Kidney tubule cell (primary cell): ENCODE measurements around the gene TBC1D22A.
"Not testable (repeated sequence)": the region's sequence is repeated elsewhere in the genome, so short reads cannot be mapped to it uniquely, and the experiment has no call there.

Source experiments
- DNase-seq: peaks from one replicate; pipeline ENCODE4 v3.0.0-alpha.2; 2018; ENCODE audit warnings: low spot score

Gene TBC1D22A

DNA sequence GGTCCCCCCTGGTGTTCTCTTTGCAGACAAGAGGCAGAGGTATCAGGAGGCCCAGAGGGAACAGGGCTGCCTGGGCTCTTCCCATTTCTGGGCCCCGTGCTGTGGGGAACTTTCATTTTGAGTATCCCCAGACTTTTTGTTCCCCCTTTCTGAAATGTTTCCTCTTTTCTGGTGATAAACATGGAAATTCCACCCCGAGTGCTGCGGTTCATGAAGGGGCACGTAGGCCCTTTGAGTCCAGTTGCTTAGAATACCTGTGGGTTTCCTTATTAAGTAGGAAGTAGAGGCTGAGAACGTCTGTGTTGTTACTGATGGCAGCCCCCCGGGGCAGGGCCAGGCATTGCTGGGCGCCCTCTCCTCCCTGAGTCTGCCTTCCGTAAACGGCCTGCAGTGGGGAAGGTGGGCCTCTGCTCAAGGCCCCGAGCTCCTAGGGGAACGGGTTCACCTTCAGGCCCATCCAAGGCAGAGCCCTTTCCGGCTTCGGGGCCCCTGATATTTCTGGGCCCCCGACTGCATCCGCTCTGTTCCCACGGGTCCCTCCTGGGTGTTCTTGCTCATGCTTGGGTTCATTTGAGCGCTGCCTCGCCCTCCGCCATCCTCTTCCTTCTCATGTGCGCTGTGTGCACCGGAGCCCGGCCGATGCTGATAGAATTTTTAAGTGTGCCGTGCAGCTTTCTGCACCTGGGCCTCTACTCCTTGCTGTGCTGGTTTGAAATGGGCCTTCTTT lies 12.0 kb downstream of the TBC1D22A start:
- no peak for DNase-seq

DNA sequence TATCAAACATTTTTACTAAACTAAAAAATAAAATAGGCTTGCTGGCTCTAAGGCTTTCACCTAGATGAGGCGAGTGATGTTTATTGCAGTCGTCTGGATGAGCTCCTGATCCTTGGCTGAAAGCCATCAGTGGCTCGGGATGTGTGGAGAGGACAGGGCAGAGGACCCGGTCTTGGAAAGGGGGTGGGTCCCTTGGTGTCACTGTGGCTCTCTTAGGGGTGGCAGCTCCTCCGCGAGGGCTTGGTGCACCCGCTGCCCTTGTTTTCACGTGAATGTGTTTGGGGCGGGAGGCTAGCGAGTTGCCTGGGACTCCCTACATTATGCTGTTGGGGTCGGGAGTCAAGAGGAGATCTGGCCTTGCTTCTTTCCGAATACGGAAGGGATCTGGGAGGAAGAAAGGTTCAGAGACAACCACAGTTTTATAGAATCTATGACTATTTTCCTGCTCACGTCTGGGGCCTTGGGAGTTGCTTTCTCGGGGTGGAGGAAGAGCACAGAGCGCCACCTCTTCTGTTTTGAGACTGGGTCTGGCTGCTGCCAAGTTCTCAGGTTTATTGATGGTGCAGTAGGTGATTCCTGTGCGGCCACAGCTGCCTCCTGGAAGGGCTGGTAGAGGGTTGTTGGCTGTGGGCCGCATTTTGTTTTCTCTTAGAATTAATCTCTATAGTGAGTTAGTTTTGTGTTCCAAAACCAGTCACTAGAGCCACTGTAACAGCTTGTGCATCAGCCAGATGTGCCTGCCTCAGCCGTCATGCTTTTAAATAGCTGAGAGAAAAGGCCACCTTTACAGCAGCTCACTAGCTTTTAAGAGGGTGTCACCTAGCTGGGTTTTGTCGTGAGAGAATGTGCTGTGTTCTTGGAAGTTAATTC lies 12.8 kb downstream of the TBC1D22A start:
- no peak for DNase-seq

DNA sequence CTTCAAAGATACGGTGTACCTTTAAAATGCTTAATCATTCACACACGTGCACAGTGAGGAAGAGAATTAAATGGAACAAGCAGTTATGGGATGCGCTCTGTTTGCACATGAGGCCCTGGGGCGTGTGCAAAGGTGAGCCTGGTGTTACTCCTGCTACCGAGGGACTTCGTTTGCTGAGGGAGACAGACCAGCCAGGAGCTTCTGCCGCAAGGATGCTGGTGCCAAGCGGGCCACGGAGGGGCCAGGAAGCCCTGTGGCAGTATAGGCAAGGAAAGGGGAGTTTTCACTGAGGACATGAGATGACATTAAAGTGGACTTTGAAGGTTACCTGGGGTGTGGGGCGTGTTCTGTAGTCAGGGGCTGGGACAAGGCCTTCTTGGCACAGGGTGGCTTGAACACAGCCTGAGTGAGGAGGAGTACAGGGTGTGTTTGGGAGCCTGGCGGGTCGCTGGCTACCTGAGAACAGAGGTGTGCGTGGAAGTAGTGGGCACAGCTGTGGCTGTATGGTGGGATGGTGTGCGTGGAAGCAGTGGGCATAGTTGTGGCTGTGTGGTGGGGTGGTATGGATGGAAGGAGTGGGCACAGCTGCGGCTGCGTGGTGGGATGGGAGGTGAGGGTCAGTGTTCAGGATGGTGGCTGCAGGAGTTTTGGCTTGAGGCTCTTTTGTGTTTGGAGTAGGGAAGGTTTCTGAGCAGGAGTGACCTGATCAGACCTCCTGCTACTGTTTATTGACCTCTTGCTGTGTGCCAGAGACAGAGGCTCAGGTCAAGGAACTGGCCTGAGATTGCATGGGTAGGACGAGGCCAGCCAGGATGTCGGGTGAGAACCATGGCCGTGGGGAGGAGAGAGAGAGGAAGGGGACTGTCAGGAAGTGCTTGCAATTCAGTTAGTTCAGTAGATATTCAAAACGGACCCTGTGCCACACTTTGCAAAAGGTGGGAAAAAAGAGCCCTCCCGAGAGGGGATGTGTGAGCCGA lies 13.7 kb downstream of the TBC1D22A start:
- no peak for DNase-seq

DNA sequence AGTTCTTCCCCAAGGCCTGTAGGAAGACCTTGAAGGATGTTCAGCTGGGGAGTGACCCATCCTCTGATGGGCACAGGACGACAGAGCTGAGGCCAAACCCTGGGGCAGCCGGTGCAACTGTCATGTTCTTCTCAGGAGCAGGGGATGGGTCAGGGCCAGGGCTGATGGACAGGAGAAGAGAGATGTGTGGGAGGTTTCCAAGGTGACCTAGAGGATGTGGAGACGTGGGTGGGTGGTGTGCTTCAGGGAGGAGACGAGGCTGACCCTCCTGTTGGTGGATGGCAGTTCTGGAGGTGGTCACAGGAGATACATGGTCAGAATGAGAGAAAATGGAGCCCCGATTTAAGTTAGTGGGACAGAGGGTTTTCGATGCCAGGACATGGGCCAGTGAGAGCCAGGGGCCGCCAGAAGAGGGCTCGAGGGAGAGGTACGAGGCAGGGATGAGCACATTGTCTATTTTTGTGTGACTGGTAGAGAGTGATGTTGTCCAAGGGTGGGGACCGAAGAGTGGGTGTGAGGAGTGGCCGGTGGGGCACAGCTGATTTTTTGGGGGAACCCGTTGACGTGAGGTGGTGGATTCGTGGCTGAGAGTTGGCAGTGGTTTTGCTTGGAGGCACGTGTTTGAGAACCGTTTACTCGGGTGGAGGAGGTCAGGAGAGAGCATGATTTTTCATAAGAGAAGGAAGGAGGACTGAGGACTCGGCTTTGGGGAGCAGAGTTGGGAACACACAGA lies 14.6 kb downstream of the TBC1D22A start:
- DNase-seq: no peak

DNA sequence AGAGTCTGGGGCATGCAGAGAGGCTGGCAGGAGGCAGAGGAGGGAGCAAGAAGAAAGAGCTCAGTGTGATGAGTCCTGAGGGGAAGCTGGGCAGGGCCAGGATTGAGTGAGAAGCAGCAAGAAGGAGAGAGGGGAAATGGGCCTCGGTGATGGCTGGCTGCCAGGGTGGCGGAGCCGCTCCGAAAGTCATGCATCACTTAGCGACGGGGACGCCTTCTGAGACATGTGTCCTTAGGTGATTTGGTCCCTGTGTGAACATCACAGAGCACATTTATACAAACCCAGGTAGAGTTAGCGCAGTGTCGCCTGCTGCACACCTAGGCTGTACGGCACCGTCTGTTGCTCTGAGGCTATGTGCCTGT lies 15.1 kb downstream of the TBC1D22A start:
- DNase-seq: peak; percentile 63

DNA sequence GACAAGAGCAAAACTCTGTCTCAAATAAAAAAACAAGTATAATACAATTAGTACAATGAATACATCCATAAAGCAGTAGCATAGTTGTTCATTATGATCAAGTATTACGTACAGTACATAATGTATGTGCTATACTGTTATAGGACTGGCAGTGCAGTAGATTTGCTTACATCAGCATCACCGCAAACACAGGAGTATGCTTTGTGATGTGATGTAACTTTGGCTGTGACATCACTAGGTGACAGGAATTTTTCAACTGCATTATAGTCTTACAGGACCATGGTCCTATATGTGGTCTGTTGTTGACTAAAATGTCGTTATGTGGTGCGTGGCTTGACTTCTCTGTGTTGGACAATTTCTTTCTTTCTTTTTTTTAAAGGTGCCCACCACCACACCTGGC lies 16.6 kb downstream of the TBC1D22A start:
- no peak for DNase-seq

DNA sequence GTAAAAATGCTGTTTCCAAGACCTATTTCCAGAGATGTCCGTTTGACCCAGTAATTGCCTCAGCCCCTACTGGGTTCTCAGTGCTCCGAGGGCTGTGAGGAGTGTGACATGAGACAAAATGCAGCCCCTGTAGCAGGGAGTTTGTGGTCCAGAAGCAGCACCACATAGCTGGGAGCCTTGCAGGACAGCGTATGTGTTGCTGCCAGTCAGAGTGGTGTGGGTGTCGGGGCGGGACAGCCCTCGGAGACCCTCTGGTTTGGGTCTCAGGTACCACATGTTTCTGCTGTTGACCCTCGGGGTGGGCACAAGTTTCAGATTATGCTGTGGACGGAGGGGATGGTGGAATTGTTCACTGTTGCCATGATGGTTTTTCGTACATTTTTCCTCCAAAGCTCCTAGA lies 17.2 kb downstream of the TBC1D22A start:
- no peak for DNase-seq

DNA sequence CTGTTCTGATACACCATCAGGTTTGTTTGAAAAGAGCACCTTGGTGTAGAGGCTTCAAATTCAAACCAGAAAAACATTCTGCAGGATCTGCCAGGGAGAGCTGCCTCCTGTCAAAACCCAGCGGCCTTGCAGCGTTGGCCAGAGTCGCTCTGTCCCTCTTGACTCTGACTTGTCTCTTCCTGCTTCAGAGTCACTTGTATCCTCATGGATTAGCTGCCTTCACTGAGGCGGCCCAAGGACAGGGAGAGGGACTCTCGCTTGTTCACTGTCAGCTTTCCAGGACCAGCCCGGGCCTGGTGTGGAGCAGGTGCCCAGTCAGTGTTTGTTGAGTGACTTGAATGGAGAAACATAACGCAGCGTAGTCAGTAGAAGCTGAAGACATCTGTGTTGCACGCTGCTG lies 18.0 kb downstream of the TBC1D22A start:
- no peak for DNase-seq

DNA sequence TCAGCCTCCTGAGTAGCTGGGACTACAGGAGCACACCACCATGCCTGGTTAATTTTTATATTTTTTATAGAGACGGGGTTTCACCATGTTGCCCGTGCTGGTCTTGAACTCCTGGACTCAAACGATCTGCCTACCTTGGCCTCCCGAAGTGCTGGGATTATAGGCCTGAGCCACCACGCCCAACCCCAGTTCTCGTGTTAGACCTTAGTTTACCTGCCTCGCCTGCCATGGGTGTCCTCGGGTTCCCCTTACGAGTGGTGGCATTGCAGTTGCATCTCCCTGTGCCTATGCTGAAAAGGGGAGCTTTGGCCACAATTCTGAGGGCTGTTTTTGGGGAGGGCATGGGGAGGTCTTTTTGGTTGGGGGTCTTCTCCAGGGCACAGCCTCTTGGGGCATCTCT lies 18.8 kb downstream of the TBC1D22A start:
- DNase-seq: no peak

DNA sequence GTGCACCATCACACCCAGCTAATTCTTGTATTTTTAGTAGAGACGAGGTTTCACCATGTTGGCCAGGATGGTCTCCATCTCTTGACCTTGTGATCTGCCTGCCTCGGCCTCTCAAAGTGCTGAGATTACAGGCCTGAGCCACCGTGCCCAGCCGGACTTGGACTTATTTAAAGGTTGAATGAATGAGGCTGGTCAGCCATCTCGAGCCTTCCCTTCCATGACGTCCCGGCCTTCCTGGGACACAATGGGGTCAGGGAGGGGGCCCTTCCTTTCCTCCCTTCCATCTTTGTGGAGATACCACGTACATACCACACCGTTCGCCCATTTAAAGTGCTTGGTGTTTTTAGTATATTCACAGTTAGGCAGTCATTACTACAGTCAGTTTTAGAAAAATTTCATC lies 19.8 kb downstream of the TBC1D22A start:
- DNase-seq: not testable (repeated sequence)

DNA sequence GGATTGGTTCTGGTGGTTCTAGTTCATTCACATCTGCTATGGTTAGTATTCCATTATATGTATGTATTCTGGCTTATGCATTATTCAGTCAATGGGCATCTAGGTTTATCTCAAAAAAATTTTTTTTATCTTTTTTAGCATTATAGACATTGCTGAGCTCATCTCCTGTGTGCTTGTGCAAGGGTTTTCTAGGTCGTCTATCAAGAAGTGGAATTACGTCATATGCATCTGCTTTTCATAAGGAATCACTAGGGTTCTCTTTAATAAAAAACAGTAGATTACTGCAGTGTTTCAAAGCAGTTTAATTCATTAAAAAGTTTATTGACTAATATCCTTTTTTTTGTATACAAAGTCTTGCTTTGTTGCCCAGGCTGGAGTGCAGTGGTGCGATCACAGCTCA lies 21.3 kb downstream of the TBC1D22A start:
- no peak for DNase-seq

DNA sequence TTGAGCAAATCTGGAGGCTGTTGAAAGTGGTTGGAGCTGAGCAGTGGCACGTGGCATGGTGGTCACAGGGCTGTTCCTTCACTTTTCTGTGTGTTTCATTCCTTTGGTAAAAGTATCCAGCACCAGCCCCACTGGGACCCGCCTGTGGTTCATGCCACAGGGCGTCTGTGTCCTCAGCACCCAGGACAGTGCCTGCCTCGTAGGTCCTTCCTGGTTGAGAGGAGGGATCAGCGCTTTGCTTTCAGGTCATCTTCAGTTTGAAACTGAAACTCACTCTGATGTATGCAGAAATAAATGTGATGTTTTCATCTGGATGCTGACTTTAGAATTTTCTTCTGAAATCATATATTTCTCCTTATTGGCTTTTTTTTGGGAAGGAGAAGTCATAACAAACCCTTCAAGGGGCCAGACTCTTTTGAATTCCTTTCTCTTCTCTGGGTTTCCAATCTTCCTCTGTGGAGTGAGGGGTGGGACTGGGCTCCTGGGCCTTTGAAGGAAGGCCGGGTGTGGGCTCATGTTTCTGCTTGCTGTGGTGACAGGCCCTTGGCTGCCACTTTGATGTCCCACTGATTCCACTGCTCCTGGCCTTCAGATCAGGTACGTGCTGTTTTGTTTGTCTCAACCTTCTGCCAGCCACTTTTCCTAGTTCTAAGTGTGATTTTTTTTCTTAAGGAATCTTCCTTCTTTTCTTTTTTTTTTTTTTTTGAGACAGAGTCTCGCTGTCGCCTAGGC lies 26.2 kb downstream of the TBC1D22A start:
- no peak for DNase-seq

DNA sequence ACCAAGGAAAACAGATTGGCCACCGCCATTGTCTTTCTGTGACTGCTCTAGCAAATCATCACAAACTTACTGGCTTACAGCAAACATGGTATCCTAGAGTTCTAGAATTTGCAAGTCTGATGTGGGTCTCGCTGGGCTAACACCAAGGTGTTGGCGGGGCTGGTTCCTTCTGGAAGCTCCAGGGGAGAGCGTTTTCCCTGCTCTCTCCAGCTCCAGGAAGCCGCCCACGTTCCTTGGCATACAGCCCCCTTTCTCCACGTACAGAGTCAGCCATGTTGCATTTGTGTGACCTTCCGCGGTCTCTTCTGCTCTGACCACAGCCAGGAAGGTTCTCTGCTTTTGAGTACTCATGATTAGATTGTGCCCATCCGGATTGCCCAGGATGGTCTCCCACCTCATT lies 27.5 kb downstream of the TBC1D22A start:
- DNase-seq: no peak

DNA sequence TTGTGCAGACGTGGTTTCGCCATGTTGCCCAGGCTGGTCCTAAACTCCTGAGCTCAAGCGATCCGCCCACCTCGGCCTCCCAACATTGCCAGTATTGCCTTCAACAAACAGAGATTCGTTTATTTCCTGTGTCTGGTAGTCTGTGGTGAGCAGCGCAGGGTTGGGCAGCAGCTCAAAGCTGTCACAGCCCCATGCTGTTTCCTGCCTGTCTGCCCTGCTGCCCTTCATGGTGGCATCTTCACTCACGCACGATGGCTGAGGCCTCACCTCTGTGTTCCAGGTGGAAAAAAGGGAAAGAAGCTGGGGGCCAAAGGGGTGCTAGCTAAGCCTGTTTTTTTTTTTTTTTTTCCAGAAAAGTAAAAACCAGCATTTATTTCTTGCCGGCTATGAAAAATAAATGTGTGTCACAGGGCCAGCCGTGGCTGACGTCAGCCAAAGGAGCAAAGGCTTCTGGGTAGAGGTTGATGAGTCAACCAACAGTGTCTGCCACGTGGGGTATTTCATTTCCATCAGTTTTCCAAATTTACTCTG lies 28.8 kb downstream of the TBC1D22A start:
- DNase-seq: no peak

DNA sequence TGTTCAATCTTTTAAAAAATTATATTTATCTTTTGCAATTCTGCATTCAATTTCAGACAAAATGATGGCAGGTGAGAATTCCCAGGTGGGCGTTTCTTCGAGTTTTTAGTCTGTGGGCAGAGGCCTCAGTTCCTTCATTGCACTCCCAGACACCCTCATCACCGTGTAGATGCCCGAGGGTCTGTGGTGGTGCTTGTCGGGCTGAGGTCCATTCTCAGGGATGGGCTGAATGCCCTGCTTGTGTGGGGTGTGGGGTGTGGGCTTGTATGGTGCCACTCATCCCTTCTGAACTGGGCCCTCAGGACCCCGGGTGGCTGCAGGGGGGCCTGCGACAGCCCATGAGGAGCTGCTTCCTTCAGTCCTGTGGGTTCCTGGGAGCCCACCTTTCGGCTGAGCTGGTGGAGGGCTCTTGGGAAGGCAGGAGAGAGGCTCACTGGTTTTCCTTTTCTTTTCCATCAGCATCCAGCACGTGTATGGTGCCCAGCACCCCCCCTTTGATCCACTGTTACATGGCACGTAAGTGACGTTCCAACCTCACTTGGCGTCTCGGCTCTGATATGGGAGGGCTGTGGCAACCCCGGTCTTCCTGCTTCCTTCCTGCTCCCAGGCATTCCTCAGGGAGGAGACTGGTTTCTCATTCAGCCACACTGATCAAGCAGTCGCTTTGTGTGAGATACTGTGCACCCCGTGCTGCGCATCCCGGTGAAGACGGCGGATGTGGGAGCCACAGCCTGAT lies 29.8 kb downstream of the TBC1D22A start:
- DNase-seq: no peak

DNA sequence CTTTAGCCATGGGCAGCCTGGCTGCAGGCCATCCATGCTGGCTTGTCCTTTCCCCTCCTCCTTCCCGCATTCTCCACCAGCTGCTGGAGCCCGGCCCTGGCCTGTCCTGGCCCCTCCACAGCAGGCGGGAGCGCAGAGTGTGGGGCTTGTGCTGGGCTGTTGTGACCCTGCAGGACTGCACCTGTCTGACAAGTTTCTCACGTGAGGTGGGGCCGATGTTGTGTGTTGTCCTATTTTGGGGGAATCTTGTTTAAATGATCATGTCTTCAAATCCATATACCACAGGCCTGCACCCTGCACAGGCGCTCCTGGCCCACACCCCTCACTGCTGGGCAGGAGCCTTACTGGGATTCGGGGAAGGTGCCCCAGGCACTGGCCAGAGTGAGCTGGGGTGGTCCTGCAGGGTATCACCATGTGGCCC lies 30.4 kb downstream of the TBC1D22A start:
- DNase-seq: no peak

DNA sequence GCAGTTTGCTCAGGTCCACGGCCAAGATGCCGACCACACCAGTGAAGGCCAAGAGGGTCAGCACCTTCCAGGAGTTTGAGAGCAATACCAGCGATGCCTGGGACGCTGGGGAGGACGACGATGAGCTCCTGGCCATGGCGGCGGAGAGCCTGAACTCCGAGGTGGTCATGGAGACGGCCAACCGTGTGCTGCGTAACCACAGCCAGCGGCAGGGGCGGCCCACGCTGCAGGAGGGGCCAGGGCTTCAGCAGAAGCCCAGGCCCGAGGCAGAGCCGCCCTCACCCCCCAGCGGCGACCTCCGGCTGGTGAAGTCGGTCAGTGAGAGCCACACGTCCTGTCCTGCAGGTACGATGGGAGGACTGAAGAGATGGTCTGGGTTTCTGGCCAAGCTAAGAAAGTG lies 31.0 kb downstream of the TBC1D22A start:
- no peak for DNase-seq

DNA sequence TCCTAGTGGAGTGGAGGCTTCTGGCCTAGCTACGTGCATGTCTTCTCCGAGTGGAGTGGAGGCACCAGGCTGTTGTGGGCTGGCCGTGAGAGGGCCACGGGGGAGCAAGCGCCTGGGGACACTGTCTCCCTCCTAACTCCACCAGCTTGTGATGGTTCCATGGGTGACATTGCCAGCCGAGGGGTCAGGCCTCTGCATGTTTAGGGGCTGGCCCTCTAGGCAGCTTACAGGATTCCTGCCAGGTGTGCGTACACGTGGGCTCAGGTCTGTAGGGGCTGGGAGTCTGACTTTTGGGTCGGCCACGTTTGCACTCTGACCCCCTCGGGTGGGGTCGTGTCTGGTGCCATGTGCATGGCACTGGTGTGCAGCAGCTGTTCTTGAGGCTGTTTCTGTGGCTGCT lies 31.6 kb downstream of the TBC1D22A start:
- no peak for DNase-seq

DNA sequence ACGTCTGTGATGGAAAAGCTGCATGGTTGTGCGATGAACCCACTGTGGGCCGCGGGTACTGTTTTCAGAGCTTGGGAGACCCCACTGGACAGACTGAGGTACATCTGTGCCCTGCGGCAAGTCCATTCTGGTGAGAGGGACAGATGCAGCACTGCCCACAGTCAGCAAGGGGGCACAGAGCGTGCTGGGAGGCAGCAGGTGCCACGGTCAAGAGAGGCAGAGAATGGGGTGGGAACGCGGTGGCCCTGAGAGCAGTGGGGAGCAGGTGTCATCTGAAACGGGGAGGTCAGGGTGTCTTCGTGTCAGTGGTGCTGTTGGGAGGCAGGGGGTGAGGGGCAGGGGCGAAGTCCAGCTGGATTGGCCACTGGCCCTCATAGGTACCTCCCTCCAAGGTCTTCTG lies 32.0 kb downstream of the TBC1D22A start:
- DNase-seq: no peak

DNA sequence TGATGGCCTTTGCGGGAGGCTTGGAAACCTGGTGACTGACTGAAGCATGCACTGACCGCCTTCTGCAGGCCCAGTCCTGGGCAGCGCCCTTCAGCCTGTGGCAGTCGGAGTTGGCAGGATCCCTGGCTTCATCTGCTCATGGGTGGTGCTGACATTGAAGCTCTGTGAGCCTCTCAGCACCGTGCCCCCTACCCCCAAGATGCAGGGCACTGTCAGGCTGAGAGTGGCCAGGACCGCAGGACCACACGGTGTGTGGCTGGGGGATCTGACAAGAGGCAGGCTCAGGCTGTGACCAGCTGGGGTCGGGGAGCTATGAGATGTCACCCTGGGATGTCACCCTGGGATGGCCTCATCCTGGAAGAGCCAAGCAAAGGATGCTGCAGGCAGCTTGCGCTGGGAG lies 32.7 kb downstream of the TBC1D22A start:
- DNase-seq: no peak
